HG02763 (cell line): ENCODE results near the gene SHC2.
"Not testable (repeated sequence)": the region's sequence is repeated elsewhere in the genome, so short reads cannot be mapped to it uniquely, and the experiment has no call there.

Source experiments
- ATAC-seq: cut with Tn5 transposase; IDR thresholded peaks from one replicate; pipeline ENCODE4 v1.9.1; 2021; ENCODE audit warnings: mild to moderate bottlenecking, moderate library complexity; ENCODE audit not compliant: unreplicated experiment

The SHC2 gene

GRCh38 chr19:470701-471100 lies 9.9 kb upstream of the SHC2 start:
- no peak for ATAC-seq

DNA sequence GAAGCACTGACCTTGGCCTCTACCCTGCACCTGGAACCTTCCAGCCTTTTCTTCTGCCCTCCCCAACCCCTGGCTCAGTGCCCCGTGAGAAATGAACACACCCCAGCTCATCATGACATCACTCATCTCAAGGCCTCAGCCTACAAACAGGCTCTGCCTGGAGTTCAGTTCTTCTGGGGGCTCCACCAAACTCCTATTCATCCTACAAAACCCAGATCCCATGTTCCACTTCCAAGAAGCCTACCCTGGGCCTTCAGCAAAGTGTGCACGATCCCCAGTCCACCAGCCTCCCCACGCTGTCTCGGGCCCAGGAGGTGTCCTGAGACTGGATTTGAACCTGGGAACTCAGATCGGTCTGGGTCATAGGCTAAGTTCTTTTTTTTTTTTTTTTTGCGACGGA lies 9.0 kb upstream of the SHC2 start:
- no peak for ATAC-seq

GRCh38 chr19:468587-469256 lies 7.9 kb upstream of the SHC2 start:
- no peak for ATAC-seq

DNA sequence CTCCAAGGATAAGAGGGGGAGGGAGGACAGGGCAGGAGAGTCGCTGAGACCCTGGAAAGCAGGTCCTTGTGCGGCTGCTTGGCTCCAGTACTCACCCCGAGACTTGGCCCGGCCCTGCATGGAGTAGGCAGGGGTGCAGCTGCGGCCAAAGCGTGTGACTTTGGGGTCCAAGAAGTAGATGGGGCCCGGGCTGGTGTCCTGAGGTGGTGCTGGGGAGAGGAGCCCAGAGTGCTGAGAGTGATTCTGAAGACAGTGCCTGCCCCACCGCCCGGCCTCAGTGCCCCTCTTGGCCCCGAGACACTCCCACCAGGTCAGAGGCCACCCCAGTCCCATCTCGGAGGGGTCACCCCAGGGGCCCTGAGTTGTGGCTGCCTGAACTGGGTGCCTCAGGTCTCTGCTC lies 6.7 kb upstream of the SHC2 start:
- ATAC-seq: no peak

DNA sequence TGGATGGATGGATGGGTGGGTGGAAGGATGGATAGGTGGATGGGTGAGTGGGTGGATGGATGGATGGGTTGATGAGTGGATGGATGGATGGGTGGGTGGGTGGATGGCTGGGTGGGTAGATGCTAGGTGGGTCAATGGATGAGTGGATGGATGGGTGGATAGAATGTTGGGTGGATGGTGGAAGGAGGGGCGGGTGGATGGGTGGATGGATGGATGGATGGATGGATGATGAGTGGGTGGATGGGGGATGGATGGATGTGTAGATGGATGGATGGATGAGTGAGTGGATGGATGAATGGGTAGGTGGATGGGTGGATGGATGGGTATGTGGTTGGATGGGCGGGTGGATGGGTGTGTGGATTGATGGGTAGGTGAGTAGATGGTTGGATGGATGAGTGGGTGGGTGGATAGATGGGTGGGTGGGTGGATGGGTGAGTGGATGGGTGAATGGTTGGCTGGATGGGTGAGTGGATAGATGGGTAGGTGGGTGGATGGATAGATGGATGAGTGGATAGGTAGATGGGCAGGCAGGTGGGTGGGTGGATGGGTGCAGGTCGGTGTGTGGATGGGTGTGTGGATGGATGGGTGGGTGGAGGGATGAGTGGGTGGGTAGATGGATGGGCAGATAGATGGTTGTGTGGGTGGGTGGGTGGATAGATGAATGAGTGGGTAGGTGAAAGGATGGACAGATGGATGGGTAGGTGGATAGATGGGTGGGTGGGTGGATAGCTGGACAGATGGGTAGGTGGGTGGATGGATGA lies 4.4 kb upstream of the SHC2 start:
- ATAC-seq: no peak

GRCh38 chr19:464208-464545 lies 3.3 kb upstream of the SHC2 start:
- no peak for ATAC-seq

DNA sequence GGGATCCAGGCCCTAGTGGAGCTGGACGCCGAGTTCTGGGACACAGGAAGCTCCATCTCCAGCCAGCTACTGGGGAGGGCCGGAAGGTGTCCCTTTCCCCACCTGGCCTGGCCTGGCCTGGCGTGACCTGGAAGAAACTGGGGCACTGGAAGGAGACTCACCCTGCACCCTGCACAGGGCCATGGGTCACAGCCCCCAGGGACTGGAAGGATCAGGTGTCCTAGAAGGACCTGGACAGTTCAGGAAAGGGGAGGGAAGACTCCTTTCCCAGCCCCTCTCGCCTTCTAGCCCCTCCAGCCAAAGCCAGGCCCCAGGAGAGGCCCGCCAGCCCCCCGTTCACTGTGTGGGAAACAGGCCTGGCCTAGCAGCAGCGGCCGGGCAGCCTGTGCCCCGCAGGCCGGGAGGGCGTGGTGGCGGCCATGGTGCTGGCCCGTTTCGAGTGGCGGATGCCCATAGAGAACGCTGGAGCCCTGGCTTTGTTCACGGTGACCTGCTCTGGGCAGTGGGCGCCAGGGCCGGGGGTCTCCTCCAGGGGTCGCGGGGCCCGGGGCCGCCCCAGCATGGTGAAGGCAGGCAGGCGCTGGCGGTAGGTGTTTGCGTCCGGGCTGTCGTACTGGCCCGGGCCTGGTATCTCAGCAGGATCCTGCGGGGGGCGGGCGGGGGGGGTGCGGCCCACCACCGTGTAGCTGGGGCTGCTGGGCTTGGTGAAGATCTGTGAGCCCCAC lies 2.8 kb upstream of the SHC2 start:
- ATAC-seq: no peak

DNA sequence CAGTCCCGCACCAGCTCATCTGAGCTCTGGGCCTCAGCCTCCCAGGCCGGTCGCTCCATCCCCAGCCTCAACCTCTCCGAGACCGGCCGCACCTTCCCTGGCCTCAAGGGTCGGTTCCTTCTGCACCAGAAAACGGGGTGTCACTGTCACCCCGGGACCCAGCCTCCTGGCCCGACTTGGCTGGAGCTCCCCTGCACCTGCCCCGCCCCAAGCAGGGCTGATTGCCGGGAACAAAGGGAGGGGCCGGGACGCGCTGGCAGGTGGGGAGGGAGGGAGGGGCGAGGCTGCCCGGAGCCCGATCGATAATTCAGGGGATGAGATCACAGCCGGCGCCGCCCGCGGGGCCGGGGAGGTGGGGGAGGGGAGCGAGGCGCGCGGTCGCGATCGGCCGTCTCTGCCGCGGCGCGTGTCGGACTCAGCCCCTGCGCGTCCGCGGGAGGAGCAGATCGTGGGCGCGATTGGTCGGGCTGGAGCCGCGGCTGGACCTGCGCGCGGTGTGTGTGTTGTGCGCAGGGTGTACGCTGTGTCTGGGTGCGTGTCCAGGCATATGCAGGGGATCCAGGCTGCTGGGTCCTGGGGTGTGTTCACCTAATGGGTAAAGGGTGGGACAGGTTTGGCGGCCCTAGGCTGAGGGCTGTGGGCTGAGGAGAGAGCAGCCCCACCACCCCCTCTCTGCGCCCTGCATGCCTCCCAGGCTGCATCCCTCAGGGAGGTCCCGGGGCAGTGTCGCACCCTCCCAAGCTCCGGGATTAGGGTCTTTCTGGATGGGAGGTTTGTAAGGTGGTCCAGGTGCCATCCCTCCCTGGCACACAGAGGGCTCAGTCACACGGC lies 1.1 kb upstream of the SHC2 start:
- no peak for ATAC-seq

DNA sequence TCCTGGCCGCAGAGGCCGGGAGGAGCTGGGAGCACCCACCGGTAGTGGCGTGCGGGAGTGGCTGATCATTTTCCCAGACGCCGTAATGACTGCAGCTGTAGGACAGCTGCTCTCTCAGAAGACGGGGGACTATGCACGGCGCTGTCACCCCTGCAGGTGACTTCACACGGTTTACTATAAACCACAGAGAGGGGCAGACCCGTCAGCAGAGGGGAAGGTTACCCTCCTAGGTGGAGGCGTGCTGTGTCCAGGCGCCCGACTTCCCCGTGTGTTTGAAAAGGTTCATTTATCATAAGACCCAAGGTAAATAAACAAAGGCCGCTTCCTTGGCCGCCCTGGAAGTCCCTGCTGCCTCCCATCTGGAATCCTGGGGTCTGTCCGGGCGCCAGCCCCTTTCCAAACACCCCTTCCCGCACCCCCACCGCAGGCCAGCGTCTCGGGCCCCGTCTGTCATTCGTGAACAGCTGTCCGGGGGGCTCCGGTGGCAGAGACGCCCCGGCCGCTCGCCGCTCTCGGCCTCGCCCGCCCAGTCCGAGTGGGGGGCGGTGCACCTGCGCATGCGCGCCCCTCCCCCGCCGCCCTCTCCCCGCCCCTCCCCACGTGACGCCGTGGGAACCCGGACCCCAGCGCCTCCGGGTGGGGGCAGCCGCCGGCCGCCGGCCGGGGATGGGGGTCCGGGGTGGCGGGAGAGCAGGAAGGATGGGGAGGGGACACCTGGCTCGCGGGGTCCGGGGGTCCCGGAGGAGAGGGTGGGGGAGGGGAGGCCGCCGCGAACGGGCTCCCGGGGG lies 915 bp downstream of the SHC2 start:
- no peak for ATAC-seq

- ATAC-seq: no peak
Observed at GRCh38 chr19:458091-459042, 2.5 kb downstream of the SHC2 start.

DNA sequence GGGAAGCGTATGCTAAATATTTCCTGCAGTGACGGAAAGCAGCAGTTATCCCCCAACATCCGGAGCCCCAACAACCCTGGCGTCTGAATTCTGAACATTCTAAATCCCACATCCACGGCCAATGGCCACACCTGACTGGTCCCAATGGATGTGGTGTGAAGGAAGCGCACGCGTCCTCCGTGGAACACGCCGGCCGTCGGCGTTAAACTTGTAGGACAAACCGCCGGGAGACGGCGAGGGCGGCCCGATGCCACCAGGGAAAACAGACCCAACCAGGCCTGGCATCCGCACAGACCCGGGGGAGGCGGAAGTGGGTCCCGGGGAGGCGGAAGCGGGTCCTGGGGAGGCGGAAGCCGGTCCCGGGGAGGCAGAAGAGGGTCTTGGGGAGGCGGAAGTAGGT lies 3.2 kb downstream of the SHC2 start:
- no peak for ATAC-seq

- ATAC-seq: no peak
Observed at GRCh38 chr19:456547-457110, 4.2 kb downstream of the SHC2 start.

- ATAC-seq: no peak
Observed at GRCh38 chr19:455851-456546, 4.8 kb downstream of the SHC2 start.

DNA sequence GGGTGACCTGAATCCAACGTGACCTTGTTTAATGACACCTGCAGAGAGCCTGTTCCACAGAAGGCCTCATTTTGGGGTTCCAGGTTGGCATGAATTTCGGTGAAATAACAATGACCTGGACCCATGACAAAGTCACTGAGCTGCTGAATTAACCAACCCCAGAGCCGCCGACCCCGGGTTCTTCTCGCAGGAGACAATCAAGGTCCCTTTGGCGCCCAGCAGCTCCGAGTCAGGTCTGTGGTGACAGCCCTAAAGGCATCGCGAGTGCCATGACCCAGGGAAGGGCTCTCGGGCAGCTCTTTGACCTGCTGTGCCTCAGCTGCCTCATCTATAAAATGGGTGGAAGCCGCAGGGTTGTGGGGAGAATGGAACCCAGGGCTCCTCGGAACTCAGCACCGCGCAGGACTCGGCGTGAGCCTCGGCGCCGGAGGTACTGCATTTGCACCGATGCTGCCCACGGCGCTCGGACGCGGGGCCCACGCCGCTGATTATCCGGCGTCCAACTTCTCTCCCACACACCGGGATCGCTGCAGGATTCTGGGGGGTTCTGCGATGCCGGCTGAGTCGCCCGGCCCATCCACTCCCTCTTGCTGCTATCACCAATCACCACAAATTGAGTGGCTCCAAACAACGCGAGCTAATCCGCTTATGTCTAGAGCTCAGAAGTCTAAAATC lies 5.7 kb downstream of the SHC2 start:
- no peak for ATAC-seq

GRCh38 chr19:453606-454005 lies 7.2 kb downstream of the SHC2 start:
- no peak for ATAC-seq

DNA sequence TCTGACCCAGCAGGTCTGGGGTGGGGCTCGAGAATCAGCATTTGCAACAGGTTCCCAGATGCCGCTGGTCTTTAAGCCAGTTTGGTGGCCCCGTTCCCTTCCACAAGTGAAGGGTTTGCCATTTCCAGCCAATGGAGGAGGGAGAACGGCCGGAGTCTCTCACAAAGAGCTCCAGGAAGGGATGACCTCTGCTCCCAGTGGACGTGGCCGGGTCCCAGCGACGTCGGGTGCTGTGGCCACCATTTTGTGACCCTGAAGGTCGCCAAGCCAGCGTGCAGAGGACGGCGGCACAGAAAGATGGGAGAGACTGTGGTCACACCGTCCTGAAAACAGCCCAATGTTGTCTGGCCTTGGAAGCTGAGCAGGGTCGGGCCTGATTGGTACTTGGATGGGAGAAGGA lies 8.0 kb downstream of the SHC2 start:
- no peak for ATAC-seq

- ATAC-seq: not testable (repeated sequence)
Observed at GRCh38 chr19:450912-451481, 9.8 kb downstream of the SHC2 start.

- no peak for ATAC-seq
Observed at GRCh38 chr19:449916-450315, 10.9 kb downstream of the SHC2 start.
